DMS53 treated with DMSO at 0.1 percent for 48 hours (cell line): Measurements from ENCODE around the gene RMC1.
"Not testable (repeated sequence)": the region's sequence is repeated elsewhere in the genome, so short reads cannot be mapped to it uniquely, and the experiment has no call there.

Experiments used
- DNase-seq: peaks from one replicate; lab custom pipeline; 2025; ENCODE audit not compliant: unreplicated experiment; lab: John Stamatoyannopoulos, UW

RMC1 gene

DNA sequence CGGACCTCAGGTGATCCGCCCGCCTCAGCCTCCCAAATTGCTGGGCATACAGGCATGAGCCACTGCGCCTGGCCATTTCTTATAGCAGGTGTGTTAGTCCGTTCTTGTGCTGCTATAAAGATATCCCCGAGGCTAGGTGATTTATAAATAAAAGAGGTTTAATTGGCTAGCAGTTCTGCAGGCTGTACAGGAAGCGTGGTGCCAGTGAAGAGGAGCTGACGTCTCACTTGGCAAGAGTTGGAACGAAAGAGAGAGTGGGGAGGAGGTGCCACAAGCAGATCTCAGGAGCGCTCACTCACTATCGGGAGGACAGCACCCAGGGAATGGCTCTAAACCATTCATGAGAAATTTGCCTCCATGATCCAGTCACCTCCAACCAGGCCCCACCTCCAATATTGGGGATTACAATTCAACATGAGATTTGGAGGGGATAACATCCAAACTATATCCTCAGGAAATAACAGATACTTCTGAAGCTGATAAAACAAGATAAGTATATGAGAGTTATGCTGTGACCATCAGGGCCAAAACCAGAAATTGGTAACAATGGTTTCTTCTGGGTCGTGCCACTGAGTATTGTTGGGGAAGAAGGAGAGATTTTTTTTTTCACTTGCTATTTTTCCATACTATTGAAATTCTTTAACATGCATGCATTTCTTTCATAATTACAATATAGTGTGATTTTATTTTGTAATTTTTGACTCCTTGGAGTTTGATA lies 7.4 kb upstream of the RMC1 start:
- DNase-seq, result no peak

- DNase-seq, result no peak
These were observed 5.2 kb upstream of the RMC1 start for GRCh38 chr18:23498117-23498516.

- peak; percentile 58 for DNase-seq
These were observed 4.4 kb upstream of the RMC1 start for GRCh38 chr18:23498877-23499276.

GRCh38 chr18:23499291-23499781 lies 4.0 kb upstream of the RMC1 start:
- DNase-seq, result no peak

DNA sequence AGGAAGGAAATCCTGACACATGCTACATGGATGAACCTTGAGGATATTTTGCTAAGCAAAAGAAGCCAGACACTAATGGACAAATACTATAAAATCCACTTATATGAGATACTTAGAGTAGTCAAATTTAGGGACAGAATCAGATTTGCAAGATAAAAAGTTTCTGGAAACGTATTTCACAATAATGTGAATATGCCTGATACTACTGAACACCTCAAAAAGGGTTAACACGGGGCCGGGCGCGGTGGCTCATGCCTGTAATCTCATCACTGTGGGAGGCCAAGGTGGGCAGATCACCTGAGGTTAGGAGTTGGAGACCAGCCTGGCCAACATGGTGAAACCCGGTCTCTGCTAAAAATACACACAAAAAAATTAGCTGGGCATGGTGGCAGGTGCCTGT lies 1.7 kb upstream of the RMC1 start:
- DNase-seq, result no peak

DNA sequence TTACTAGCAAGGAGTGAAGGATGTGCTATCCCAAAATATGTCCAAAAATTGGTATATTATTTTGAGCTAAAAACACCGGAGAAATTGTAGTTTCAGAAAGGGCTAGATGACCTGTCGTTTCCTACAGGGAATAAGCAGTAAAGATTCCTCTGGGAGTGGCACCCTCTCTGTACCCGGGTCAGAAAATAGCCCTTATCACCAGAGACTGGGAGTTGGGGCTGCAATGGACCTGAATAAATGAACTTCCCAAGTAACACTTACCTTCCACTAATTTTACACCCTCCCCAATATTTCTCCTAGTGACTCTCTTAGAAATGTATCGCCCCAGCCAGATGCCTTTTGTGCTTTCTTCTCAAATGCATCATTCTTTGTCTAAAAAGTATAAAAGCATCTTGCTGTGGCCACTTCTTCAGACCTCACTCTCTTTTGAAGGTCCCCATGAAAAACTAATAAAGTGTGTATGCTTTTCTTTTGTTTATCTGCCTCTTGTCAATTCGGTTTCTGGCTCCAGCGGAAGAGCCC lies 734 bp upstream of the RMC1 start:
- no peak for DNase-seq

DNA sequence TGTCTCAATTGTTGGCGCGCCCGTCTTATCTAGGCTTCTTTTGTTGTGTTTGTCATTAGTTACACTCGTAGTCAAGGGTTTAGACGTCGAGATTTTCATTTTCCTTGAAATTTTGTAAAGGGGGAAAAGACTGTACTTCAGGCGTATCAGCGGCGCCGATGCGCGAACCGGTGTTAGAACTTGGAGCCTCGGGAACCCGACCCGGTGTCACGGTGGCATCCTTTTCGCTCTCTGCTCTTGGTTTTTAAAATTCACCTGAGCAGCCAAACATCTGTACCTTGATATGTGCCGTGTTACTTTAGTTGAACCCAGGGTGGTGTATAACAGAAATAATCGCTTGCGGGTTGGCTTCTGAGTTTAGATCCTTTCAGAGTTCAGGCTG lies 643 bp downstream of the RMC1 start:
- no peak for DNase-seq

- no peak for DNase-seq
These were observed 1.4 kb downstream of the RMC1 start for GRCh38 chr18:23504720-23505119.

GRCh38 chr18:23506393-23506792 lies 3.1 kb downstream of the RMC1 start:
- DNase-seq, result no peak

DNA sequence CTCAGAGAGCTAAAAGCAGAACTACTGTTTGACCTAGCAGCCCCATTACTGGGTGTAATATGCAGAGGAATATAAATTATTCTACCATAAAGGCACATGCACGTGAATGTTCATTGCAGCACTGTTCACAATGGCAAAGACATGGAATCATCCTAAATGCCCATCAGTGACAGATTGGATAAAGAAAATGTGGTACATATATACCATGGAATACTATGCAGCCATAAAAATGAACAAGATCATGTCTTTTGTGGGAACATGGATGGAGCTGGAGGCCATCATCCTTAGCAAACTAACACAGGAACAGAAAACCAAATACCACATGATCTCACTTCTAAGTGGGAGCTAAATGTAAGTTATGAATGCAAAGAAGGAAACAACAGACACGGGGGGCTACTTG lies 7.6 kb downstream of the RMC1 start:
- not testable (repeated sequence) for DNase-seq

GRCh38 chr18:23512216-23512615 lies 8.9 kb downstream of the RMC1 start:
- not testable (repeated sequence) for DNase-seq

GRCh38 chr18:23512641-23513040 lies 9.3 kb downstream of the RMC1 start:
- no peak for DNase-seq

GRCh38 chr18:23515911-23516546 lies 12.7 kb downstream of the RMC1 start:
- peak; percentile 63 for DNase-seq

GRCh38 chr18:23519734-23520133 lies 16.4 kb downstream of the RMC1 start:
- no peak for DNase-seq

GRCh38 chr18:23521271-23521670 lies 18.0 kb downstream of the RMC1 start:
- DNase-seq, result no peak

DNA sequence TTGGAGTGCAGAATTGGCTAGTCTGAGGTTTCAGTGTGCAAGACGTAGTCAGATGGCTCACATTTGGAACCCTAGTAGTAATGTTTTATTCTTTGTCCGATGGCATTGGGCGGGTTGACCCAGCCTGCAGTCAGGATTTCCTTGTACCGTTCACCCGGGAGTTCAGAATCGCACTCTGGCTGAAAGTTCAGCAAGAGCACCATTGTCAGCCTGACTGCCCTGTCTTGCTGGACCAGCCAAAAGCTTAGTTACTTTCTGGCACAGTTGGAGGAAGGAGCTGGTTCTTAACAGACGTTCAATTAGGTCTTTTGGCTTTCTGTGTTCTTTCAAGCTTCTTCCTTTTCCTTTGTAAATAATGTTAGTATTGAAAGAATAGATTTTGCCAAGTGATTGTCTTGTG lies 18.6 kb downstream of the RMC1 start:
- no peak for DNase-seq

- no peak for DNase-seq
These were observed 20.3 kb downstream of the RMC1 start for GRCh38 chr18:23523429-23524212.

DNA sequence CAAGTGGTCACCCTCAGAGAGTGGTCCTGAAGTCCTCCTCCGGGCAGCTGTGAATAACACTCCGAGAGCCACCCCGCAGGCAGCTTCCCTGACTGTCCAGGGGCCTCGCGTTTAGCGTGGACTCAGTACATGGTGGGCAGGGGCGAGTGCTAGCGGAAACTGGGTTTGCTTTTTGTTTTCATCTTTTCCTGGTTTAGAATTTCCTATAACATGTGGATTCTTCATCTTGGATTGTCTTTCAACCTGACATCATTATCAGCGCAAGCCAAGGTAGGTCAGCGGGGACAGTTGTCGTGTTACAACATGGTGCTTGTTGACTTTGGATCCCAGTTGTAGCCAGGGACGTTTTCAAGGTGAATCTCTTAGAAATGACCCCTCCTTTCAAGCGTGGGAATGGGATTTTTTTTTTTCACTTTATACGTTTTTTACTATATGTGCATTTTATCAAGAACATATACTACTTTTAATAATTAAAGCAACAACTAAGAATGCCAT lies 20.9 kb downstream of the RMC1 start:
- DNase-seq, result no peak

GRCh38 chr18:23526501-23527063 lies 23.3 kb downstream of the RMC1 start:
- no peak for DNase-seq

- no peak for DNase-seq
These were observed 25.5 kb downstream of the RMC1 start for GRCh38 chr18:23528580-23529472.
